Kidney (tissue), 14 donors: ENCODE measurements around the gene ITGA5. TPM values are rescaled to one million over a fixed set of nuclear protein-coding genes. Genes with fewer than 3 reads are reported as not detected.

ENCODE experiments used
- DNase-seq, 5 donors: peaks; one replicate each; pipeline ENCODE4 v3.0.0-alpha.2; 2013 to 2020
- FAIRE-seq: peaks from 2 replicates; lab custom pipeline; 2012; peaks lifted over from hg19 to GRCh38; lab: Jason Lieb, UNC
- H3K27ac ChIP-seq, 2 donors: one replicate each; pipeline ENCODE4 v1.7.0; 2013; ENCODE audit warnings: low read depth in 2 of 2, low read length in 2 of 2, inconsistent platforms in 1 of 2
- H3K27me3 ChIP-seq: one replicate; pipeline ENCODE4 v1.7.1; 2013; ENCODE audit warnings: low read length, inconsistent platforms; ENCODE audit not compliant: control insufficient read depth, insufficient read depth
- H3K36me3 ChIP-seq, 3 donors: one replicate each; pipeline versions ENCODE4 v1.7.0 to v1.7.1; 2013; ENCODE audit warnings: low read length in 3 of 3, control low read depth in 1 of 3, inconsistent platforms in 1 of 3; ENCODE audit not compliant: insufficient read depth in 3 of 3, control insufficient read depth in 2 of 3
- H3K4me1 ChIP-seq, 3 donors: one replicate each; pipeline versions ENCODE4 v1.7.0 to v1.7.1; 2013; ENCODE audit warnings: low read length in 3 of 3, inconsistent platforms in 1 of 3, low read depth in 1 of 3; ENCODE audit not compliant: control insufficient read depth in 2 of 3, insufficient read depth in 2 of 3
- H3K4me3 ChIP-seq, 3 donors: one replicate each; pipeline versions ENCODE4 v1.7.0 to v1.8.1; 2013; ENCODE audit warnings: low read length in 3 of 3, control low read depth in 1 of 3, inconsistent platforms in 1 of 3
- H3K9ac ChIP-seq, 3 donors: one replicate each; pipeline versions ENCODE4 v1.7.0 to v1.7.1; 2013; ENCODE audit warnings: low read length in 3 of 3, control low read depth in 1 of 3, inconsistent platforms in 1 of 3
- H3K9me3 ChIP-seq, 3 donors: one replicate each; pipeline versions ENCODE4 v1.7.0 to v1.7.1; 2013; ENCODE audit warnings: low read length in 3 of 3, control low read depth in 1 of 3, inconsistent platforms in 1 of 3; ENCODE audit not compliant: control insufficient read depth in 2 of 3, insufficient read depth in 1 of 3
- intact Hi-C: fragments of 100-400 bp; cut with DNase I; formaldehyde crosslinking; loops from one replicate; pipeline ENCODE4 v1.11.1; 2022
- polyA plus RNA-seq: library from polyadenylated mRNA; stranded (reverse); fragments of 350-450 nt; fragmentation: Illumina TruSeq; extraction: RNeasy Lipid Tissue Mini Kit (QIAGEN cat#74804); gene quantifications from one replicate; pipeline ENCODE4 v1.2.3, GENCODE V29; 2014; ENCODE audit warnings: low read depth, low replicate concordance; ENCODE audit not compliant: insufficient read depth
- total RNA-seq: library from RNA; stranded (reverse); fragmentation: NEBNext Ultra II Directional; extraction: Animal tissue kit (Norgen Biotek cat#: 25700); gene quantifications from one replicate; pipeline ENCODE4 v1.2.1, GENCODE V29; 2021
- TF ChIP-seq, protein P1 (sequence below): IDR thresholded peaks from 3 replicates; pipeline ENCODE4 v1.5.1; 2012; ENCODE audit warnings: mild to moderate bottlenecking, moderate library complexity, borderline replicate concordance; ENCODE audit not compliant: insufficient read depth; ENCODE audit errors: extremely low read depth
- donor health status: control.
- donor health status: control.
- donor health status: control.
- donor health status: control.
- donor health status: control.
- donor health status: DM: yes; HTN: yes; CAD: no.
- donor health status: Normal renal cell carcinoma (clear cell type).

ITGA5 gene
- total and polyA plus RNA-seq, 2 donors from 2014 or later: 11.4 to 65.6 TPM

DNA sequence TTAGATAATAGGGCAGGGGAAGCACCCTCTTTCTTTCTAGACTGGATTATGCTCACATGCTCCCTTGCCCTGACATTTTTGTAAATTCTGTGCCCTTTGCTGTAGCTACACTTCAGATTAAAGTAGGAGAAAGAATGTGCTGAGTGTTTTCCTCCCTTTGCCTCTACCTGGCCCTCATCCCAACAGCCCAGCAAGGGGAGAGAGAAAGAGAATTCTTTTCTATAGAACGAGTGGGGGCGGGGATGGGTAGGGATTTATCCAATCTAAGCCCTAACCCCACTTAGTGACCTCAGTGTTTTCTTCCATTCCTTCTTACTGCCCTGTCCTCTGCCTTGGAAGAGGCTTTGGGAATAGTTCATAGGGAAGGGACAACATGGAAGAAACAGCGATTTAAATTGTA lies 68.3 kb downstream of the ITGA5 start:
- H3K36me3 ChIP-seq: peaks cover 11 to 32% (median 30%) of the 10 kb centered on the region in 3 donors
- no peaks in the 10 kb centered on the region for H3K9me3 ChIP-seq
- no peak for FAIRE-seq
- H3K4me1 ChIP-seq: peaks cover 7 to 16% (median 13%) of the 10 kb centered on the region in 3 donors
- no peak overlapping the region for H3K9ac ChIP-seq
- TF ChIP-seq, protein P1, sequence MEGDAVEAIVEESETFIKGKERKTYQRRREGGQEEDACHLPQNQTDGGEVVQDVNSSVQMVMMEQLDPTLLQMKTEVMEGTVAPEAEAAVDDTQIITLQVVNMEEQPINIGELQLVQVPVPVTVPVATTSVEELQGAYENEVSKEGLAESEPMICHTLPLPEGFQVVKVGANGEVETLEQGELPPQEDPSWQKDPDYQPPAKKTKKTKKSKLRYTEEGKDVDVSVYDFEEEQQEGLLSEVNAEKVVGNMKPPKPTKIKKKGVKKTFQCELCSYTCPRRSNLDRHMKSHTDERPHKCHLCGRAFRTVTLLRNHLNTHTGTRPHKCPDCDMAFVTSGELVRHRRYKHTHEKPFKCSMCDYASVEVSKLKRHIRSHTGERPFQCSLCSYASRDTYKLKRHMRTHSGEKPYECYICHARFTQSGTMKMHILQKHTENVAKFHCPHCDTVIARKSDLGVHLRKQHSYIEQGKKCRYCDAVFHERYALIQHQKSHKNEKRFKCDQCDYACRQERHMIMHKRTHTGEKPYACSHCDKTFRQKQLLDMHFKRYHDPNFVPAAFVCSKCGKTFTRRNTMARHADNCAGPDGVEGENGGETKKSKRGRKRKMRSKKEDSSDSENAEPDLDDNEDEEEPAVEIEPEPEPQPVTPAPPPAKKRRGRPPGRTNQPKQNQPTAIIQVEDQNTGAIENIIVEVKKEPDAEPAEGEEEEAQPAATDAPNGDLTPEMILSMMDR: no peak
- H3K4me3 ChIP-seq: no peak overlapping the region
- intact Hi-C loops: loop anchor here (10.0 kb wide), 1 partner anchor 56 kb away; no protein-coding TSS in a partner anchor
- H3K27me3 ChIP-seq: no peaks in the 10 kb centered on the region
- H3K27ac ChIP-seq: no peak overlapping the region
- no peak for DNase-seq

DNA sequence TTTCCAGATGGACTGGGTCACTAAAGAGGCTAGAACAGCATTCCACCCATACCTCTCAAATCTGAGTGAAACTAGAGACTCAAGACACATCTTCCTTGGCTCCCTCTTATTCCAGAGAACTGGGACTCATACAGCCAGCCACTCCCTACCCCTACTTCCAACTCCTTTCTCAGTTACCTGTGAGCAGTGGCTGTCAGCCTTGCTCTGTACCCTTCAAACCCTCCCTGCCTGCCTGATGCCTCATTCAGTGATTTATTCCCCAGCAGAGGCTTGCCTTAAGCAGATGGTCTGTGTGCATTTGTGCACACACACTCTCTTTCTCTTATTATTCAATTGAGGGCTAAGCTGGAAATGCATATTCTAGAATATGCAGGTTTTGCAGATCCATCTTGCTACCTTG lies 69.4 kb downstream of the ITGA5 start:
- TF ChIP-seq, protein P1: no peak
- H3K27ac ChIP-seq: no peak overlapping the region
- H3K4me1 ChIP-seq: peaks cover 7 to 16% (median 13%) of the 10 kb centered on the region in 3 donors
- H3K4me3 ChIP-seq: no peak overlapping the region
- no peaks in the 10 kb centered on the region for H3K27me3 ChIP-seq
- H3K9ac ChIP-seq: no peak overlapping the region
- no peaks in the 10 kb centered on the region for H3K9me3 ChIP-seq
- intact Hi-C loops: loop anchor here (10.0 kb wide), 1 partner anchor 55 kb away; no protein-coding TSS in a partner anchor
- FAIRE-seq (no peak), DNase-seq (no peak)
- H3K36me3 ChIP-seq: peaks cover 11 to 40% (median 35%) of the 10 kb centered on the region in 3 donors

DNA sequence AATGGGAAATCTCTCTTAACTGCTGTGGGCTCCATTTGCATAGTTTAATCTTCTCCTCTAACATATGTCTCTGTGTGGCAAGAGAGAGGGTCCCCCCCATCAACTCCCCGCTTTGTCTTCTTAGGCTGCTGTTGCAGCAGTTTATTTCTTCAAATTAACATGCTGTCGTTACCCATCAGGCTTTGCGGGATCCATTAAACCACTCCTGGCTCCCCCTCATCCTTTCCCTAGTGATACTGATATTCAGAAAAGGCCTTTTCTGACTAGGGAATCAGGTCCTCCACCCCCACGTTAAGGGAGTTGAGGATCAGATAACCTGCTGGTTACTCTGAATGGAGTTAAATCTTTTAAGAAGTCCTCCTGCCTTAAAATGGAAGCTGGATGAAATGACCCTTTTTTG lies 70.0 kb downstream of the ITGA5 start:
- DNase-seq: peak in 3 of 5 donors; percentile 45 to 78 (median 78)
- TF ChIP-seq, protein P1: no peak
- Histone ChIP-seq H3K4me3 (no peak overlapping the region), H3K27ac (no peak overlapping the region), H3K27me3 (no peaks in the 10 kb centered on the region), H3K4me1 (peaks cover 7 to 16% (median 13%) of the 10 kb centered on the region in 3 donors), H3K9ac (no peak overlapping the region), H3K36me3 (peaks cover 11 to 40% (median 35%) of the 10 kb centered on the region in 3 donors), H3K9me3 (no peaks in the 10 kb centered on the region)
- no peak for FAIRE-seq
- intact Hi-C loops: no loop called here

Other genes with a start within 250 kb of the ITGA5 start
- 27.6 TPM for gene SMUG1, start 230.3 kb downstream of the ITGA5 start, total RNA-seq
- 68.3 TPM for gene SMUG1, start 230.3 kb downstream of the ITGA5 start, polyA plus RNA-seq
- 112 TPM for gene CBX5, start 139.1 kb downstream of the ITGA5 start, total RNA-seq
- gene CBX5, start 139.1 kb downstream of the ITGA5 start, polyA plus RNA-seq: 15.0 TPM
- gene HNRNPA1, start 138.5 kb downstream of the ITGA5 start, total RNA-seq: 964 TPM
- 648 TPM for gene HNRNPA1, start 138.5 kb downstream of the ITGA5 start, polyA plus RNA-seq
- 1.6 TPM for gene NFE2, start 118.3 kb downstream of the ITGA5 start, total RNA-seq
- not detected for gene NFE2, start 118.3 kb downstream of the ITGA5 start, polyA plus RNA-seq
- 141 TPM for gene COPZ1, start 94.1 kb downstream of the ITGA5 start, total RNA-seq
- 181 TPM for gene COPZ1, start 94.1 kb downstream of the ITGA5 start, polyA plus RNA-seq
- 1.7 TPM for gene GPR84, start 54.8 kb downstream of the ITGA5 start, total RNA-seq
- gene GPR84, start 54.8 kb downstream of the ITGA5 start, polyA plus RNA-seq: not detected
- 16.6 TPM for gene ZNF385A, start 34.5 kb downstream of the ITGA5 start, total RNA-seq
- 10.2 TPM for gene ZNF385A, start 34.5 kb downstream of the ITGA5 start, polyA plus RNA-seq
- gene GTSF1, start 54.3 kb upstream of the ITGA5 start, total RNA-seq: 0.72 TPM
- not detected for gene GTSF1, start 54.3 kb upstream of the ITGA5 start, polyA plus RNA-seq
- 36.3 TPM for gene NCKAP1L, start 78.5 kb upstream of the ITGA5 start, total RNA-seq
- 1.8 TPM for gene NCKAP1L, start 78.5 kb upstream of the ITGA5 start, polyA plus RNA-seq
- 7.5 TPM for gene PDE1B, start 130.3 kb upstream of the ITGA5 start, total RNA-seq
- gene PDE1B, start 130.3 kb upstream of the ITGA5 start, polyA plus RNA-seq: 4.4 TPM
- gene PPP1R1A, start 169.4 kb upstream of the ITGA5 start, total RNA-seq: 128 TPM
- 217 TPM for gene PPP1R1A, start 169.4 kb upstream of the ITGA5 start, polyA plus RNA-seq
- gene LACRT, start 215.6 kb upstream of the ITGA5 start, total RNA-seq: not detected
- gene LACRT, start 215.6 kb upstream of the ITGA5 start, polyA plus RNA-seq: not detected
- not detected for gene DCD, start 229.1 kb upstream of the ITGA5 start, total RNA-seq
- gene DCD, start 229.1 kb upstream of the ITGA5 start, polyA plus RNA-seq: not detected